Measurements from ENCODE around the gene SYNDIG1.

DNA sequence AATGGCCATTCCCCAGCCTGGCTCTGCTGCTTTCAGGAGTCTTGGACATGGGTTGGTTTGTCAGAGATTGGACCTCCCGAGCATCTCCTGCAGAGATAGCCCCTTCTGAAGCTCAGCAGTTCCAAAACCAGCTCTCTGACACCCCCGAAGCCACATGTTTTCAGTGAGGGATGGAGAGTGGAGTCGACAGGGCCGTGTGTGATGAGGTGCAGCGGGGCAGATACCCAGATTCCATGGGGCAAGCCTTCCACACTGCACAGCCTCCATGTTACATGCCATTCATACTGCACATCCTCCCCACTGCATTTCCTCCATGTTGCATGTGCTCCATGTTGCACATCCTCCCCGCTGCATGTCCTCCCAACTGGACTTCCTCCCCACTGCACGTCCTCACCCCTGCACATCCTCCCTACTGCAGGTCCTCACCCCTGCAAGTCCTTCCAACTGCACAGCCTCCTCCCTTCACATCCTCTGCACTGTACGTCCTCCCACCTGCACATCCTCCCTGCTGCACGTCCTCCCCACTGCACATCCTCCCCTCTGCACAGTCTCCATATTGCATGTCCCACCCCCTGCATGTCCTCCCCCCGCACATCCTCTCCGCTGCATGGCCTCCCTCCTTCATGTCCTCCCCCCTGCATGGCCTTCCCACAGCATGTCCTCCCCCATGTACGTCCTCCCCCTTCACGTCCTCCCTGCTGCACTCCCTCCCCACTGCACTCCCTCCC lies 112.2 kb downstream of the SYNDIG1 start:
- TF ChIP-seq, protein P1, sequence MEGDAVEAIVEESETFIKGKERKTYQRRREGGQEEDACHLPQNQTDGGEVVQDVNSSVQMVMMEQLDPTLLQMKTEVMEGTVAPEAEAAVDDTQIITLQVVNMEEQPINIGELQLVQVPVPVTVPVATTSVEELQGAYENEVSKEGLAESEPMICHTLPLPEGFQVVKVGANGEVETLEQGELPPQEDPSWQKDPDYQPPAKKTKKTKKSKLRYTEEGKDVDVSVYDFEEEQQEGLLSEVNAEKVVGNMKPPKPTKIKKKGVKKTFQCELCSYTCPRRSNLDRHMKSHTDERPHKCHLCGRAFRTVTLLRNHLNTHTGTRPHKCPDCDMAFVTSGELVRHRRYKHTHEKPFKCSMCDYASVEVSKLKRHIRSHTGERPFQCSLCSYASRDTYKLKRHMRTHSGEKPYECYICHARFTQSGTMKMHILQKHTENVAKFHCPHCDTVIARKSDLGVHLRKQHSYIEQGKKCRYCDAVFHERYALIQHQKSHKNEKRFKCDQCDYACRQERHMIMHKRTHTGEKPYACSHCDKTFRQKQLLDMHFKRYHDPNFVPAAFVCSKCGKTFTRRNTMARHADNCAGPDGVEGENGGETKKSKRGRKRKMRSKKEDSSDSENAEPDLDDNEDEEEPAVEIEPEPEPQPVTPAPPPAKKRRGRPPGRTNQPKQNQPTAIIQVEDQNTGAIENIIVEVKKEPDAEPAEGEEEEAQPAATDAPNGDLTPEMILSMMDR (conservative IDR thresholded peaks at IDR 0.05; ENCODE audit: low read depth, low read length) = no peak
- TF ChIP-seq EZH2 (IDR thresholded peaks at IDR 0.05; ENCODE audit: low read length, unreplicated experiment) = no peak

Data from PC-3 (cell line).